GM21526 (cell line): ENCODE data around the gene KMO.

ENCODE experiments used
- ATAC-seq: cut with Tn5 transposase; IDR thresholded peaks from one replicate; pipeline ENCODE4 v1.9.1; 2021; ENCODE audit warnings: moderate library complexity; ENCODE audit not compliant: unreplicated experiment, low FRiP score

KMO gene

GRCh38 chr1:241591736-241592135 is 59.6 kb downstream of the KMO start:
- ATAC-seq: no peak

DNA sequence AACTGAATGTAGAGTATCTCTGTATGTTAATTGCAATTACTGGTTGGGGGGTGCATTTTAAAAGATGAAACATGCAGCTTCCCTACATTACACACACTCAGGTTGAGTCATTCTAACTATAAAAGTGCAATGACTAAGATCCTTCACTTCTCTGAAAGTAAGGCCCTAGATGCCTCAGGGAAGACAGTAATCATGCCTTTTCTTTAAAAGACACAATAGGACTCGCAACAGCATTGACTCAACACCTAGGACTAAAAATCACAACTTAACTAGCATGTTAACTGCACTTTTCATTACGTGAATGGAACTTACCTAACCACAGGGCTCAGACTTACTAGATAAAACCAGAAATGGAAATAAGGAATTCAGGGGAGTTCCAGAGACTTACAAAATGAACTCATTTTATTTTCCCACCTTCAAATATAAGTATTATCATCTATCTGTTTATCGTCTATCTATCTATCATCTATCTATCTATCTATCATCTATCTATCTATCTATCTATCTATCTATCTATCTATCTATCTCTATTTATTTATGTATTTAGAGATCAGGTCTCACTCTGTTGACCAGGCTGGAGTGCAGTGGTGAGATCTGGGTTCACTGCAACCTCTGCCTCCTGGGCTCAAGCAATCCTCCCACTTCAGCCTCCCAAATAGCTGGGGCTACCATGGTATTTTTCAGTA is 60.2 kb downstream of the KMO start:
- ATAC-seq: peak; percentile 62

DNA sequence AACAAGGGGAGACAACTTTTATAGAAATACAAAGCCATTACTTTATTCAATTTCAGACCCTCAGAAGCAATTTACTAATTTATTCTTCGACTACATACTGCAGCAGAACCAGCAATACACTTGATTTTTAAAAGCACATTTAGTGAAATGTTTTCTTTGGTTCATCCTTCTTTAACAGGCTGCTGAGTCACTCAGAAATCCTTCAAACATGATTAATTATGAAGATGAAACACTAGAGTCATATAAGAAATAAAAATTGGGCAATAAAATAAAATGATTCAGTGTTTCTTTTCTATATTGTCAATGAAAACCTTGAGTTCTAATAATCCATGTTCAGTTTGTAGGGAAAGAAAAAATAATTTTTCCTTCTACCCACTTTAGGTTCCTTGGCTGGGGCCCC is 61.0 kb downstream of the KMO start:
- ATAC-seq: no peak

DNA sequence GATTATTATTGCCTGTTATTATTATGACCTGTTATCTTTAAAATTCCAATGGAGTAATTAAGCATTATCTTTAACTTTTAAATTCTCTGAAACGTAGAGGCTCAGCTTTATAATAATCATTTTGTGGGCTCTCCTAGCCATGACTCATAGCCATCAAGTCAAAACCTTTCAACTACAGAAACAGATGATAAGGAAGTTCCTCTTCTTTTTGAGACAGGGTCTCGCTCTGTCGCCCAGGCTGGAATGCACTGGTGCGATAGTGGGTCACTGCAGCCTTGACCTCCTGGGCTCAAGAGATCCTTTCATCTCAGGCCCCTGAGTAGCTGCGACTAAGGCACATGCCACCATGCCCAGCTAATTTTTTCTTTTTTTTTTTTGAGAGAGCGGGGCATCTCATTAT is 64.5 kb downstream of the KMO start:
- no peak for ATAC-seq

- no peak for ATAC-seq
Measured at GRCh38 chr1:241598249-241598648, 66.1 kb downstream of the KMO start.

GRCh38 chr1:241600496-241600901 is 68.3 kb downstream of the KMO start:
- ATAC-seq: peak; percentile 92

DNA sequence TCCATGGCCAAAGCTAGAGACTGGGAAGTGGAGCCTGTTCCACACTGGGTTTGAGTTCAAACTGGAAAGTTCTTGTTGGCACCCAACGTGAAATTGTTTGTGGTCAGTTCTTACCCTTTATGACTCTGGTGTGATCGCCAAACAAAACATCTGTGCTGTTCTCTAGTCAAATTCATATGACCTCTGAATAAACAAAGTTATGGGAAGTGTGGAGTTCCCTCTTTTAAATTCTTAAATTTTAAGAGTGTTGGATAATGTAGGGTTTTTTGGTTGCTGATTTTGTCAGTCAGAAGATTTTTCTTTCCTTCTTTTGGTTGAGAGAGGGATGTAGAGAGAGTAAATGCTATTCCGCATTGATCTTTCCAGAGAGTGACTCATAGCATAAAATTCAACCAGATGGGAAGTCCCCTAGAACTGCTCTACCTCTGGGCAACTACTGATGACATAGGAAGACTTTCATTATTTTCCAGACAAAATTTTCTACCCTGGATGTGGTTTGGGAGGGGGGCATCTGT is 71.6 kb downstream of the KMO start:
- ATAC-seq: no peak

DNA sequence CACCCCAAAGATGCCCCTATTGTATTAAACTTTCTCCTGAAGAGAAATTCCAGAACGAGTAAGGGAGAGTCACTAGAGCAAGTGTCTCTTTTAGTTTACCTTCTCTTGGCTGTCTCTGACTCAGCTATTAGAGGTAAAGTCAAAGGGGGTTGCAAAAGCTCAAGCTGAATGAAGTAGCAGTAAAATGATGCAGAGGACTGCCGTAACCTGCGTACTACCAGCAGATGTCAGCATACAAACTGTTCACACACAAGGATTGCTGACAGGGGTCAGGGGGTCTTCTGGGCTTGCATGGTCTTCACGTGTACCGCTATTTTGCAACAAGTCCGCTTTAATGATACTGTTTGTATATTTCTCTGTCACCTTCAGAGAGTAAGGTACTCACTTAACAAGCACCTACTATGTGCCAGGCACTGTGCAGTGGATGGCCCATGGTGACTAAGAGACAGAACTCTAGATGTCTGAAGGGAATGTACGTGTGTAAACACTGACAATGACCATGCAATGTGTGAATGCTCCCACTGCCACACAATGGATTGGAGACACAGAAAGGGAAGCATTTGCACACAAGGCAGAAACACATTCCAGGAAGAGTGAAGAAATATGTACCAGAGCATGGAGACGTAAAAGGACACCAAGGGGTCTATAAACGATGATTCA is 73.1 kb downstream of the KMO start:
- no peak for ATAC-seq

DNA sequence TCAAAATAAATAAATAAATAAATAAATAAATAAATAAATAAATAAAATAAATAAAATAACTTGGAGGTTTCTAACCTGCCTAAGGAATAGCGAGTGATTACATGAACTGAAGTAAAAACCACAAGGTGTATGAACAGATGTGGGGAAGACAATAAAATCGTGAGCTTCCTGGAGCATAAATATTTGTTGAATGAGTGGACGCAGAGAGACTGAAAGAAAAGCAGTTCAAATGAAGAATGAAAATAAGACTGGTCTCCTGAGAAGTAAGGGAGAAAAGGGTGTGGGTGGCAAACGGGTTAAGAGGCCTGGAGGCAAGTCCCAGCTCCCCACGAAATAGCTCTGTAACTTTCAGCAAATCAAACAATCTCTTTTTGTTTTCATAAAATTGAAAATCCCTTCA is 74.4 kb downstream of the KMO start:
- no peak for ATAC-seq

DNA sequence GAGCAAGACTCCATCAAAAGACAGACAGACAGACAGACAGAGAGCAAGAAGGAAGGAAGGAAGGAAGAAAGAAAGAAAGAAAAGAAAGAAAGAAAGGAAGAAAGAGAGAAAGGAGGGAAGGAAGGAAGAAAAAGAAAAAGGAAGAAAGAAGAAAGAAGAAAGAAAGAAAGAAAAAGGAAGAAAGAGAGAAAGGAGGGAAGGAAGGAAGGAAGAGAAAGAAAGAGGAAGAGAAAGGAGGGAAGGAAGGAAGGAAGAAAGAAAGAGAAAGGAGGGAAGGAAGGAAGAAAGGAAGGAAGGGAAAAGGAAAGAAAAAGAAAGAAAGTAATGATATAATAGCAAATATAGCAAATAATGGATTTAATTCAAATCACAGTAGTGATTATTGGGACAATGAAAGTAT is 75.3 kb downstream of the KMO start:
- ATAC-seq: no peak

DNA sequence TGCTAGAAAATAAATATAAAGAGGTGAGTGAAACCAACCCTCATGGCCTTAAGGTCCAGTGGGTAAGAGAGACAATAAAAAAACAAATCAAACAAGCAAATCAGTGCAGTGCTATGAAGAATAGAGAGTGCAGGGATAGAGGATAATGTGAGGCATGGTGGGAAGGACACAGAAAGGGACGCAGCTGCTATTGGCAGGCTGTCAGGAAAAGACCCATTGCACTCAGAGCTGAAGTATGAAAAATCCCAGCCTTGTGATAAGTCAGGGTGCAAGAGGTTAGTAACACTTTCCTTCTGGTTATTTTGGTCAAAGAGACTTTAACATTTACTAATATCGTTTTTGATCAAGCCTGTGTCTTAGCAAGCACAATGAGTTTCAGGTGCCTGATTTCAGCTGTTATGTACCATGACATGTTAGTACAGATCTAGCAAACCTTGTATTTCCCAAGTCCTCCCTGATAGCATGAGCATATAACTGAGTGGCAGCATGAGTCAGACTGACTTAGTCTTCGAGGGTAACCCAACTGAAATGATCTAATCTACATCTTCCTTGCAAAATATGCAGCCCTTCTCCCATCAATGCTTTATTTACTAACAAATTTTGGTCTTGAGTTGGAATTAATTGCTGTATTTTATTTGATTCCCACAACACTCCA is 76.3 kb downstream of the KMO start:
- no peak for ATAC-seq

DNA sequence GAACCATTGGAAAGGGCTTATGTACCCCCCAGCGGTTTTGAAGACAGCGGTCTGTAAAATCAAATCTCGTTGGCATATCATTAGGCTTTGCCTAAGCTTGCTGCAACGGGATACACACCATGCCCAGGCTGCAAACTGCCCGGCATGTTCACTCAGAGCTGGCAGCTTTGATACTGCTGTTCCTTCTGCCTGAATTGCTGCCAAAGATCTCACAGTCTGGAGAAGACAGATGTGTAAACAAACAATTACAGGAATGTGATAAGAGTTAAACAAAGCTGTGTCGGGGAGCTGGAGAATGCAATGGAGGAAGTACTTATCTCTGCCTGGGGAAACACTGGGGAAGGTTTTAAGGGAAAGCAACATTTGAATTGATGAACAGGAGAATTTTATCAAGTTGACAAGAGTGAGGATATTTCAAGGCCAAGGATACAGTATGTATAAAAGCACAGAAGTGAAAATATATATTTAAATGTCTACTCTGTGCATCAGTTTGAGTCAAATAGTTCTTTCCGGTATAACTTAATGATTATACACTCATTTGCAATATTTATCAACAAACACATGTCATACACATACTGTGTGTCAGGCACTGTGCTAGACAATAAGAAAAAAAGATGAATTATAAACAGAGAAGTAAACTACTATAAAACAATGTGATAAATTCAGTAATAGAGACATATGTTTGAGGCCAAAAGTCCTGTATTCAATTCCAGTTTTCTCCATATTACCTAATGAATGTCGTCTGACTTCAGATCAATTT is 78.1 kb downstream of the KMO start:
- no peak for ATAC-seq

GRCh38 chr1:241611063-241611462 is 78.9 kb downstream of the KMO start:
- ATAC-seq: peak; percentile 93

DNA sequence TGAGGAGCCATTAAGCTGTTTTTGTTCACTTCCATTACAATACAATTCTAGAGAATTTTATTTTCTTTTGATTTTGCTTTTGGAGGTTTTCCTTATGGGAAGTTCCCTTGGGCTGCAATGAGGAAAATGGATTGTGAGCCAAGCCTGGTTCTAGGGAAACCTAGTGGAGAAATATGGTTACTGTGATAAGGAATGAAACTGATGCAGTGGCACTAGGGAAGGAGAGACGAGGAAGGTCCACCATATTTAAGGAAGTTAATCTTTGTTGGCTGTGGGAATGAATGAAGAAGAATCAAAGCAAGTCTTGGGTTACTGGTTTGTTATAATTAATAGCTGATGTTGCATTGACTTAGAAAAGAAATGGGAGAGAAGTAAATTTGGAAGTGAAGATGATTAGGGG is 79.6 kb downstream of the KMO start:
- no peak for ATAC-seq

DNA sequence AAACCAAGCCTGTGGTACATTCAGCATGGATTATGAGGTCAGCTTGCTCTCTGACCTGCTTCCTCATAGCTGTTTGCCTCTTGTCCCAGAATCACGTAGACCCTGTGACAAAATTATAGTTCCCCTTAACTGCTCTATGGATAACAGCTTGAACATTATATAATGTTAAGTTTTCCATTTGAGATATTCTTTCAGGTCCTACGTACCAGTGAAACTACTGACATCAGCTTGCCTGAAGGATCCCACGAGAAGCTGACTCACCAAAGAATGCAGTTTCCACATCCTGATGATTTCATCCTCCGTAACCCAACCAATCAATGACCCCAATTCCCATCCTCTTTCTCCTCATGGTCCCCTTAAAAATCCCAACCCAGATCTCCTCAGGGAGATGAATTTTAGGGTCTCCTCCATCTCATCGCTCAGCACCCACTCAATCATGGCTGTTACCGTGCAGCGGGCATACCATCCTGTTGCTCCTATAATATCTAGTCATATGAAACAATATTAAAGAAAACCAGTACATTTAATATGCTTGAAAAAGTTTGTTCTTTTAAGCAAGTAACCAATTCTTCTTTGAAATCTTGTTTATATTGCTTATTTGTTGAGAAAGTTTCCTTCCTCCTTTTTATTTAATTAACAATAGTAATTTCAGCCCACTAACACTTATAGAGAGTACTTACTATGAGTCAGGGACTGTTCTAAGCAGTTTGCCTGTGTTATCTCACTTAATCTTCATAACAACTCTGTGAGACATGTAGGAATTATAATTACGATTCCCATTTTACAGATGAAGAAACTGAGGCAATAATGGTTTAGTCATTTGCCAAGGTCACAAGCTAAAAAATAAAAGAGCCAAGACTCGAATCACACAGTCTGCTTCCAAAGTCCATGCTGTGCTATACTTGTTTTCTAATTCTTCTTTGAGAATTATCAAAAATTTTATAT is 80.6 kb downstream of the KMO start:
- ATAC-seq: no peak

DNA sequence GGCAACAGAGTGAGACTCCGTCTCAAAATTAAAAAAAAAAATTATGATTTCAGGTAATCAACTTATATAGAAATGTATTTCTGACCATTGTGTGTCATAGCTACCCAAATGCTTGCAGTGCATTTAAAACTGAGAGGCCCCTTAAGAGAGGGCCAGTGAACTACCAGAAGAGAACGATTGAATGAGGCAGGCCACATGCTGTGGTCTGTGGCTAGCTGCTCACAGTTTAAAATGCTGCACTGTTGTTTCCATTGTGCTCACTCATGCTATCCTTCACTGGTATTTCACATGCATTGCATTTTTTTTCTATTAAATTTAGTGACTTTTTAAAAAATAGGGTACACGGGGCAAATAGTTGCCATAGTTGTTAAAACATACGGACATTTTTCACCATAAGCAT is 82.0 kb downstream of the KMO start:
- ATAC-seq: no peak

DNA sequence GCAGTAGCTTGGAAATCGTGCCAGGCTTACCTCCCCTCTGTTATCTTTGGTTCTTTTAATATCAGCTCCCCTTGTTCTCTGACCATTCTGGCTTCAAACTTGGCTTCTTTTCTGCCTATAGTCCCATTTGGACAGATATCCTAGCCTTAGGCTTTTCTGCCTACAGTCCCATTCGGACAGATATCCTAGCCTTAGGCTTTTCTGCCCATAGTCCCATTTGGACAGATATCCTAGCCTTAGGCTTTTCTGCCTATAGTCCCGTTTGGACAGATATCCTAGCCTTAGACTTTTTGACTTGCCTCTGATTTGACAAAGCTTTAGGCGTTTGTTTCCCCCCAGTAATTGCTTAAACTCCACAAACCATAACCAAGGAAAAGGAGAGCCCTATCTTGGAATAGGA is 82.4 kb downstream of the KMO start:
- no peak for ATAC-seq

- ATAC-seq: no peak
Measured at GRCh38 chr1:241615043-241615974, 83.1 kb downstream of the KMO start.

GRCh38 chr1:241617426-241617825 is 85.2 kb downstream of the KMO start:
- no peak for ATAC-seq
